RWPE1 (cell line): ENCODE results near the gene TESK2.

Source experiments
- CTCF ChIA-PET: fragments of 350-600 bp; sonication (Branson Sonifier 250); formaldehyde crosslinking; extraction: SDS; loops from one replicate; lab custom pipeline; 2021; lab: Yijun Ruan, JAX
- POLR2A ChIA-PET: fragments of 400-600 bp; formaldehyde crosslinking; extraction: SDS; loops from one replicate; lab custom pipeline; 2020; ENCODE audit warnings: antibody characterized with exemption; ENCODE audit not compliant: low non-redundant PET; lab: Yijun Ruan, JAX
- DNase-seq: peaks from one replicate; pipeline ENCODE4 v3.0.0; 2012; ENCODE audit warnings: low spot score
- H3K27ac ChIP-seq: fragments of 450-650 bp; 2 replicates; pipeline ENCODE4 v1.5.1; 2017
- CTCF ChIP-seq: fragments of 450-650 bp; conservative IDR thresholded peaks from 2 replicates; pipeline ENCODE4 v1.5.1; 2017; ENCODE audit warnings: low read depth, mild to moderate bottlenecking

Gene TESK2

GRCh38 chr1:45454464-45454863 lies 36.5 kb downstream of the TESK2 start:
- ChIA-PET POLR2A (no interaction called here), CTCF (no interaction called here)

GRCh38 chr1:45452503-45452902 lies 38.5 kb downstream of the TESK2 start:
- no peak for TF ChIP-seq CTCF
- no peak overlapping the region for H3K27ac ChIP-seq
- CTCF ChIA-PET = no interaction called here
- no peak for DNase-seq
- POLR2A ChIA-PET = no interaction called here

More at GRCh38 chr1:45454464-45454863, 36.5 kb downstream of the TESK2 start:
- no peak for DNase-seq
- no peak overlapping the region for H3K27ac ChIP-seq
- no peak for TF ChIP-seq CTCF

GRCh38 chr1:45448357-45448756 lies 42.6 kb downstream of the TESK2 start:
- no peak for TF ChIP-seq CTCF
- DNase-seq = no peak
- no peak overlapping the region for H3K27ac ChIP-seq
- ChIA-PET CTCF (interaction anchor here (0.6 kb wide), 1 partner anchor 11 kb away, joined by 3 read pairs; no protein-coding TSS in a partner anchor), POLR2A (no interaction called here)

- ChIA-PET POLR2A (no interaction called here), CTCF (no interaction called here)
- TF ChIP-seq CTCF = no peak
- DNase-seq = no peak
- H3K27ac ChIP-seq = no peak overlapping the region
Observed at GRCh38 chr1:45446950-45447672, 43.9 kb downstream of the TESK2 start.

GRCh38 chr1:45446530-45446929 lies 44.4 kb downstream of the TESK2 start:
- H3K27ac ChIP-seq = no peak overlapping the region
- CTCF ChIA-PET = interaction anchor here (0.6 kb wide), 1 partner anchor 48 kb away, joined by 6 read pairs; no protein-coding TSS in a partner anchor
- TF ChIP-seq CTCF = no peak
- DNase-seq = no peak
- POLR2A ChIA-PET = no interaction called here

GRCh38 chr1:45444609-45445131 lies 46.3 kb downstream of the TESK2 start:
- TF ChIP-seq CTCF = no peak
- DNase-seq = no peak
- POLR2A ChIA-PET = interaction anchor here (0.7 kb wide), 1 partner anchor 102 kb away, joined by 6 read pairs; no protein-coding TSS in a partner anchor
- CTCF ChIA-PET = interaction anchor here (0.6 kb wide), 2 partner anchors 14 to 15 kb away, joined by 3 read pairs; no protein-coding TSS in a partner anchor
- no peak overlapping the region for H3K27ac ChIP-seq
